HL-60 (cell line): Measurements from ENCODE around the gene RAB3GAP1.

Experiments
- GABPA ChIP-seq: IDR thresholded peaks from 2 replicates; pipeline ENCODE4 v1.6.1; 2012; ENCODE audit warnings: low read depth
- POLR2AphosphoS5 ChIP-seq: IDR thresholded peaks from 2 replicates; pipeline ENCODE4 v1.6.1; 2012; ENCODE audit warnings: low read depth
- SPI1 ChIP-seq: IDR thresholded peaks from 2 replicates; pipeline ENCODE4 v1.6.1; 2012; ENCODE audit warnings: low read depth, mild to moderate bottlenecking, borderline replicate concordance
- TF ChIP-seq, protein P1 (sequence below): IDR thresholded peaks from one replicate; pipeline ENCODE4 v1.5.1; 2011; ENCODE audit warnings: low read length, control low read depth, inconsistent platforms; ENCODE audit not compliant: insufficient read depth

DNA sequence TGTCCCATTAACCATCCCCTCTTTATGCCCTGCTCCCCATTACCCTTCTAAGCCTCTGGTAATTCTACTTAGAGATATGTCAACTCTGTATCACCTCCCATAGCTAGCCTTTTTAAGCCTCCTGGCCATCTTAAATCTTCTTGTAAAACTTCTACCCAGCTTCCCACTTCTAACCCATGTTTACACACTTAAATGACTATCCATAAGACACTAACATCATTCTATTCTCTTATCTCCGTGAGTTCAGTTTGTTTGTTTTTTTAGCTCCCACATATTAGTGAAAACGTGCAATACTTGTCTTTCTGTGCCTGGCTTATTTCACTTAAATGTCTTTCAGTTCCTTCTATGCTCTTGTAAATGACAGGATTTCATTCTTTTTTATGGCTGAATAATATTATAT is 42.4 kb downstream of the RAB3GAP1 start:
- TF ChIP-seq, protein P1, sequence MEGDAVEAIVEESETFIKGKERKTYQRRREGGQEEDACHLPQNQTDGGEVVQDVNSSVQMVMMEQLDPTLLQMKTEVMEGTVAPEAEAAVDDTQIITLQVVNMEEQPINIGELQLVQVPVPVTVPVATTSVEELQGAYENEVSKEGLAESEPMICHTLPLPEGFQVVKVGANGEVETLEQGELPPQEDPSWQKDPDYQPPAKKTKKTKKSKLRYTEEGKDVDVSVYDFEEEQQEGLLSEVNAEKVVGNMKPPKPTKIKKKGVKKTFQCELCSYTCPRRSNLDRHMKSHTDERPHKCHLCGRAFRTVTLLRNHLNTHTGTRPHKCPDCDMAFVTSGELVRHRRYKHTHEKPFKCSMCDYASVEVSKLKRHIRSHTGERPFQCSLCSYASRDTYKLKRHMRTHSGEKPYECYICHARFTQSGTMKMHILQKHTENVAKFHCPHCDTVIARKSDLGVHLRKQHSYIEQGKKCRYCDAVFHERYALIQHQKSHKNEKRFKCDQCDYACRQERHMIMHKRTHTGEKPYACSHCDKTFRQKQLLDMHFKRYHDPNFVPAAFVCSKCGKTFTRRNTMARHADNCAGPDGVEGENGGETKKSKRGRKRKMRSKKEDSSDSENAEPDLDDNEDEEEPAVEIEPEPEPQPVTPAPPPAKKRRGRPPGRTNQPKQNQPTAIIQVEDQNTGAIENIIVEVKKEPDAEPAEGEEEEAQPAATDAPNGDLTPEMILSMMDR = no peak
- TF ChIP-seq POLR2AphosphoS5 (no peak), SPI1 (no peak), GABPA (no peak)
